HG03457 (cell line): Measurements from ENCODE around the gene SLC5A10.
"Not testable (repeated sequence)": the region's sequence is repeated elsewhere in the genome, so short reads cannot be mapped to it uniquely, and the experiment has no call there.

Source experiments
- ATAC-seq: cut with Tn5 transposase; IDR thresholded peaks from one replicate; pipeline ENCODE4 v1.9.1; 2021; ENCODE audit warnings: moderate number of reproducible peaks; ENCODE audit not compliant: unreplicated experiment

The SLC5A10 gene

GRCh38 chr17:18951941-18952842, at the start of gene SLC5A10:
Gene SLC5A10 (plus strand): TSS chr17:18952165. CDS start chr17:18952206, 41 bp downstream.
- no peak for ATAC-seq

GRCh38 chr17:18904482-18904881, 47.5 kb upstream of the SLC5A10 start:
- no peak for ATAC-seq

GRCh38 chr17:18905226-18905625, 46.7 kb upstream of the SLC5A10 start:
- ATAC-seq = no peak

GRCh38 chr17:18910326-18910725, 41.6 kb upstream of the SLC5A10 start:
- no peak for ATAC-seq

- ATAC-seq = no peak
Observed at GRCh38 chr17:18910881-18911280, 41.1 kb upstream of the SLC5A10 start.

GRCh38 chr17:18916816-18917500, 35.0 kb upstream of the SLC5A10 start:
- no peak for ATAC-seq

- ATAC-seq = no peak
Observed at GRCh38 chr17:18917506-18918032, 34.4 kb upstream of the SLC5A10 start.

GRCh38 chr17:18919963-18920362, 32.0 kb upstream of the SLC5A10 start:
- ATAC-seq = no peak

GRCh38 chr17:18920911-18921441, 31.0 kb upstream of the SLC5A10 start:
- no peak for ATAC-seq

GRCh38 chr17:18921485-18921884, 30.5 kb upstream of the SLC5A10 start:
- no peak for ATAC-seq

GRCh38 chr17:18921912-18922451, 30.0 kb upstream of the SLC5A10 start:
- peak; percentile 51 for ATAC-seq

GRCh38 chr17:18922596-18922995, 29.4 kb upstream of the SLC5A10 start:
- not testable (repeated sequence) for ATAC-seq

GRCh38 chr17:18925187-18925586, 26.8 kb upstream of the SLC5A10 start:
- no peak for ATAC-seq

GRCh38 chr17:18928628-18929125, 23.3 kb upstream of the SLC5A10 start:
- no peak for ATAC-seq

GRCh38 chr17:18932360-18933055, 19.5 kb upstream of the SLC5A10 start:
- ATAC-seq = no peak

- no peak for ATAC-seq
Observed at GRCh38 chr17:18933102-18934058, 18.6 kb upstream of the SLC5A10 start.

- no peak for ATAC-seq
Observed at GRCh38 chr17:18937981-18938691, 13.8 kb upstream of the SLC5A10 start.

GRCh38 chr17:18938692-18939023, 13.3 kb upstream of the SLC5A10 start:
- no peak for ATAC-seq

- no peak for ATAC-seq
Observed at GRCh38 chr17:18944646-18945045, 7.3 kb upstream of the SLC5A10 start.
